ENCODE data around the gene ARID3B.

DNA sequence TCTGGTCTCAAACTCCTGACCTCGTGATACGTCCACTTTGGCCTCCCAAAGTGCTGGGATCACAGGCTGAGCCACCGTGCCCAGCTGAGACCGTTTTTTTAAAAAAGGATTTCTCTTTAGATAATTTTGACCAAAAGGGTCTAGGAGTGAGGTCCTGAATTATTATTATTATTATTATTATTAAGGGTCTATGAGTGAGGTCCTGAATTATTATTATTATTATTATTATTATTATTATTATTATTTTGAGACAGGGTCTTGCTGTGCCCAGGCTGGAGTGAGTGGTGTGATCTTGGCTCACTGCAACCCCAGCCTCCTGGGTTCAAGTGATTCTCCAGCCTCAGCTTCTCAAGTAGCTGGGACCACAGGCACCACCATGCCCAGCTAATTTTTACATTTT, 20.6 kb upstream of the ARID3B start:
- no peak for TF ChIP-seq NFIC (IDR thresholded peaks at IDR 0.05; ENCODE audit: borderline replicate concordance)
- no peak for TF ChIP-seq CTCF (IDR thresholded peaks at IDR 0.05)
- TF ChIP-seq GABPA (IDR thresholded peaks at IDR 0.05; ENCODE audit: low read depth): no peak
- no peak for TF ChIP-seq REST (IDR thresholded peaks at IDR 0.05; ENCODE audit: low read depth, low read length)
- no peak for TF ChIP-seq TCF12 (IDR thresholded peaks at IDR 0.05)
- no peak for TF ChIP-seq EZH2phosphoT487 (IDR thresholded peaks at IDR 0.05; ENCODE audit: borderline replicate concordance, low read depth)
- TF ChIP-seq POLR2AphosphoS5 (IDR thresholded peaks at IDR 0.05; ENCODE audit: low read depth, low read length): no peak
- no peak for TF ChIP-seq RCOR1 (IDR thresholded peaks at IDR 0.05; ENCODE audit: low read length)
- no peak for TF ChIP-seq RFX5 (IDR thresholded peaks at IDR 0.05; ENCODE audit: low read length)
- TF ChIP-seq JUND (IDR thresholded peaks at IDR 0.05): no peak
- TF ChIP-seq YY1 (IDR thresholded peaks at IDR 0.05; ENCODE audit: low read depth): no peak
- no peak for TF ChIP-seq TEAD4 (IDR thresholded peaks at IDR 0.05; ENCODE audit: borderline replicate concordance, insufficient read depth)
- no peak for TF ChIP-seq USF2 (IDR thresholded peaks at IDR 0.05; ENCODE audit: borderline replicate concordance, low read depth, low read length)
- no peak for TF ChIP-seq EP300 (IDR thresholded peaks at IDR 0.05; ENCODE audit: borderline replicate concordance in 1 of 2, low read depth in 1 of 2, low read length in 1 of 2)

All from SK-N-SH (cell line).